Metanephros (tissue), 2 donors: Measurements from ENCODE around the gene SUMF2. TPM values are rescaled to one million over a fixed set of nuclear protein-coding genes. Genes with fewer than 3 reads are reported as not detected.

ENCODE experiments used
- small RNA-seq: library from RNA; depleted of rRNA; stranded (forward); fragments of <200 nt; gene quantifications from one replicate; pipeline ENCODE3, GENCODE V24; 2014; ENCODE audit warnings: low replicate concordance
- total RNA-seq: library from RNA; depleted of rRNA; stranded (reverse); fragments of >200 nt; gene quantifications from one replicate; pipeline ENCODE4 v1.2.3, GENCODE V29; 2014

SUMF2 gene
- total RNA-seq, result 111 TPM

DNA sequence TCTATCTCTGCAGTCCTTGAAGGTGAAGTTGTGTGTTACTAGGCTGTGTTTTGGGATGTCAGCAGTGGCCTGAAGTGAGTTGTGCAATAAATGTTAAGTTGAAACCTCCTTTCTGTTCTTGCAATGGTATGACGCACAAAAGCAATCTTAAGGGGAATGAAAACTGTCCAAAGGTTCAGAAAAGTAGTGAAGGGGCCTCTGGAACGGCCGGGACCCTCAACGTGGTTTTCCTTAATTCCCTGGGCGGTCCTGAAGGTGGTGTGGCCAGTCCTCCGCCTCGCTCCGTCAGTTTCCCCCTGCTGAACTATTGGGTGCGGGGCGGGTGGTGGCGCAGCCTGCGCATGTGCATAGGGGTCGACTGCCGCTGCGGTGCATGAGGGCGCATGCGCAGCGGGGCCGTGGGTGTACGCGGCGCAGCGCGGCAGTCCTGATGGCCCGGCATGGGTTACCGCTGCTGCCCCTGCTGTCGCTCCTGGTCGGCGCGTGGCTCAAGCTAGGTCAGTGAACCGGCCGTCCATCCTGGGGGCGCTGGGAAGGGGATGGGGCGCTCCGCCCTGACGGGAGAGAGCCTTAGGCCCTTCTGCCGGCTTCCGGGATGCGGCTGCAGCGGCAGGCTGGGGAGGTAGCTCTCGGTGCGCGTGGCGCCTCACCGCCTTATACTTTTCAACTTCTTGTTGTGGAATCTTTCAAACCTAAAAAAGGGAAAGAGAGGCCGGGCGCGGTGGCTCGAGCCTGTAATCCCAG is at the start of gene SUMF2:
Gene SUMF2 (plus strand): TSS at position 405 of the 744 bp plus-strand sequence. CDS start 26 bp downstream, at position 431.

DNA sequence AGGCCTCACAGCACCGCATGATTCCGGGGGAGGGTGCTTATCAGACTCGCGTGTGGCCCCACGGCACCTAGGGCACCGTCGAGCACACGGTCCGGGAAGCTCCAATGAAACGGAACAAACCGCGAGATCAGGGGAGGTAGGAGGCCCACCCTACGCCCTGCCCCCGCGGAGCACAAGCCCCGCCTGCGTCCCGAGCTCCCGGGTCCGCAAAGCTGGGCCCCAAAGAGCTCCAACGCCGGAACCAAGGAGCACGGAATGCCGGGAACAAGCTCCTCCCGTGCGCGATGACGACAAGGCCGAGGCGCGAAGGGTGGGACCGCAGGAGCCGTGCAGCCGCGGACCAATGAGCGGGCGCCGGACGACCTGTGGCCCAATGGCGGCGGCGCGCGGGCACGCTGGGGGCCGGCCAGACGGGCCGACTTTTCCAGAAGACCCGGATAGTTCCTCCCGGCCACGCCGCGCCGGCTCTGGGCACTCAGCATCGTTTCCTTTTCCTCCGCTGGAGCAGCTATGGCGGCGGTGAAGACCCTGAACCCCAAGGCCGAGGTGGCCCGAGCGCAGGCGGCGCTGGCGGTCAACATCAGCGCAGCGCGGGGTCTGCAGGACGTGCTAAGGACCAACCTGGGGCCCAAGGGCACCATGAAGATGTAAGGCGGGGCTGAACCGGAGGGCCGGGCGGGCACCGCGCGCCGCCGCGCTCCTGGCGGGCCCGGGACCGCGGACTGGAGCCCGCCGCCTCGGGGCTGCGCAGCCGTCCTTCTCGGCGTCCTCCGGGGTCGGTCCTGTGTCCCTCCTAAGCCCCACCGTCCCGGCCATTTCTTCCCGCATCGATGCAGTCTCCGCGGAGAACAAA is 12.5 kb upstream of the SUMF2 start, which contains the start of the genes CCT6A and PSPH:
Gene CCT6A (plus strand): TSS at position 427 of the 853 bp plus-strand sequence. CDS start 84 bp downstream, at position 511.
Gene PSPH (minus strand): TSS at position 106 of the 853 bp plus-strand sequence. CDS start 30,232 bp downstream, outside the sequence.

GRCh38 chr7:56092789-56093531 is 28.9 kb downstream of the SUMF2 start, which contains the start of gene PHKG1:
PHKG1 (minus strand) TSS chr7:56092952; CDS start chr7:56088941, 4,011 bp downstream.

DNA sequence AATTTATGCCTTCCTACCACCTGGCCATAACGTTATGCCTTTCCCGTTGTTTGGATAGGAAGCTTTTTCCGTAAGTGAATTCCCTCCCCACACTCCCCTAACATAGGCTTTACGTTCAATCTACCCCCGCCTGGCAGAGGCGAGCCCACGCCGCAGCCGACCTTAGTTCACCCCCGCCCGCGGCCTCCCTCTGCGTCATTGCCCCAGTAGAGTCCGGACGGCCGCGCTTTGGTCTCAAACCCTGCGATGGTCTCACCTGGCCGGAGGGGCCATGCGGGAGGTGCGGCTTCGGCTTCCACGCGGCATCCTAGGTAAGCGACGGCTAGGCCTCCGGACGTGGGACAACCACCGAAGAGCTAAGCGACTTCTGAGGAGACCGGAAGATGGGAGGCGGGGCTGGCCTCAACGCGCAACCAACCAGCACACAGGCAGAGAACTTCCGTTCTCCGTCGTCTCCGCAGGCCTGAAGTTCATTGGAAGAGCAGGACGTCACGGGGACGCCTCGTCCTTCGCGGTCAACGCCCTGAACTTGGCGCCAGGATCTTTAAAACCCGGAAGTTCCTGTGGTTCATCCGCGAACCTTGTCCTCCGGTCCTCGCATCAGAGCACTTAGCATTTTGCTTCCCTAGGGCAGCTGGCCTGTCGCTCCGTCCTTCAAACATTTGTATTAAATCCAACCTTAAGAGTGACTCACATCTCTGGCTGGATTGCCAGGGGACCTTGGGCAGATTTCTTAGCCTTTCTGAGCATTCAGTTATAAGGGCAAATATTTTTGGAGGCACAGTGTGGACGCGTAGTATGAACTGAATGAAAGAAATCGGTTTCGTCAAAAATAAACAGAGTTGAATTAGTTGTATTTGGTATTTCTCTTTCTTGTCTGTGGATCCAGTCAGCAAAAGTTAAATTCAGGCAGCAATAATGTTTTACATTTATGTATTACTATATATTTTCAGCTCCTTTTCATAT is 42.3 kb downstream of the SUMF2 start, which contains the start of gene CHCHD2:
Gene CHCHD2 (minus strand): TSS at position 369 of the 966 bp plus-strand sequence. CDS start 63 bp downstream, at position 306.

DNA sequence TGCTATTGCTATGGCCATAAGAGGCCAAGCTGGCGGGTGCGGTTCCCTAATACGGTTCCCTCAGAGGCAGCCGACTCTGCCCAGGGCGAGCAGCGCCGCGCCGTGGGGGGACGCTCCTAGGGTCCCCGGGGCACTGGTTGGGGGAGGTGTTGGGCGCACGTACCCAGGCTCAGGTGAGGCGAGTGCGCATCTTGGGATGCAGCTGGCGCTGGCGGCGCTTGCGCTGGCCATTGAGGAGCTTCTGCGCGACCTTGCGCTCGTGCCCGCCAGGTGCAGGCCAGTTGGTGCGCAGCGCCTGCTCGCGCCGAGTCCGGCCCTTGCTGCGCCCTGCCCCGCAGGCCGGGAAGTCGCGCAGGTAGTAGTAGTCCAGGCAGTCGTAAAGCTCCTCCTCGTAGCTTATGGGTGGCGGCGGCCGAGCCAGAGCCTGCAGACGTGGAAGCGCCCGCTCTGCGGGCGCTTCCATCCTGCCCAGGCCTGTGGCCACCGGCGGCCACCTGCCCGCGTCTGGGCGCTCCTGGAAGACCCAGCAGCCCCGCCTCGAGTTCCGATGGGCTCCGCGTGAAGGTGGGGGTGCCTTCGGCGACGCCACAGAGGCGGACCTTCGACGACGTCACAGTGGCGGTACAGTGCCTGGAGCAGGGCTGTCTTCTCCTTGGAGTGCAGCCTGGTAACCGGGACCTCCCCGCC is 51.9 kb downstream of the SUMF2 start, which contains the start of gene NUPR2:
Gene NUPR2 (minus strand): TSS at position 566 of the 687 bp plus-strand sequence. CDS start 103 bp downstream, at position 463.

Small RNAs within 50 kb of the gene (small RNA-seq; reads per million reads assigned to genes)
- gene SNORA15 (not detected), gene SNORA22B (not detected)

Other genes starting within 250 kb of the SUMF2 start
- not detected for gene SEPTIN14, start 201.5 kb upstream of the SUMF2 start, total RNA-seq
- gene ZNF713, start 176.8 kb upstream of the SUMF2 start, total RNA-seq, result 11.0 TPM
- gene MRPS17, start 112.4 kb upstream of the SUMF2 start, total RNA-seq, result 11.2 TPM
- 106 TPM for gene NIPSNAP2, start 99.7 kb upstream of the SUMF2 start, total RNA-seq
- 18.6 TPM for gene PSPH, start 12.8 kb upstream of the SUMF2 start, total RNA-seq
- gene CCT6A, start 12.5 kb upstream of the SUMF2 start, total RNA-seq, result 99.3 TPM
- gene PHKG1, start 28.7 kb downstream of the SUMF2 start, total RNA-seq, result 29.3 TPM
- 379 TPM for gene CHCHD2, start 42.2 kb downstream of the SUMF2 start, total RNA-seq
- gene NUPR2, start 52.1 kb downstream of the SUMF2 start, total RNA-seq, result 3.0 TPM